NCI-H2227 (cell line): ENCODE data around the gene ITGA3.

ENCODE experiments used
- DNase-seq: peaks from one replicate; lab custom pipeline; 2025; ENCODE audit not compliant: unreplicated experiment; lab: John Stamatoyannopoulos, UW

The ITGA3 gene

GRCh38 chr17:50091918-50092285 is 36.0 kb downstream of the ITGA3 start:
- no peak for DNase-seq

DNA sequence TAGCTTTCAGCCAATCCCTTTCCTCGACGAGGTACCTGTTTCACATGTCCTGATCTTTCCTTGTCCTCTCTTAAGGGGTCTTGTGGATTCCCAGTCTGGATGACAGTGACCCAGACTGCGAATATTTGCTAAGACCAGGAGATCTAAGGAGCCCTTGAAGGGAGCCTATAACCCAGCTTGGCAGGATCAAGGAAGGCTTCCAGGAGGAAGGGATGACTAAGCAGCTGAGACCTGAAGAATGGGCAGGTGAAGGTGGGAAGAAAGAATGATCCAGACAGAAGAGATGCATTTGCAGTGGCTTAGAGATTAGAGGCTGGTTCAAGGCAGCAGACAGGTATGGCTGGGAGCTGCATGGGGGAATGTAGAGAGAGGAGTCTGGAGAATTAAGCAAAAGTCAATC is 37.3 kb downstream of the ITGA3 start:
- DNase-seq, result no peak

DNA sequence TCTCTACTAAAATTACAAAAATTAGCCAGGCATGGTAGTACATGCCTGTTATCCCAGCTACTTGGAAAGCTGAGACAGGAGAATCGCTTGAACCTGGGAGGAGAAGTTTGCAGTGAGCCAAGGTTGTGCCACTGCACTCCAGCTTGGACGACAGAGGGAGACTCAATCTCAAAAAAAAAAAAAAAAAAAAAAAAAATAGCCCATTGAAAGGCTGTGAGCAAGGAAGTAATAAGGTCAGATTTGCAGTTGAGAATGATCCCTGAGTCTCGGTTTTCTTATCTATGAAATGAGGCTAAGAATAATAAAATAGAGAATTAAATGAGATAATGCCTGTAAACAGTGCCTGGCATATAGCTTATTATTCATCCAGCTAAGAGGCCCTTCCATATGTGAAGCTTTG is 37.9 kb downstream of the ITGA3 start:
- no peak for DNase-seq

- DNase-seq, result peak; percentile 94
Measured at GRCh38 chr17:50094243-50094752, 38.4 kb downstream of the ITGA3 start.

- peak; percentile 97 for DNase-seq
Measured at GRCh38 chr17:50094753-50095619, 39.1 kb downstream of the ITGA3 start, which contains the start of gene PDK2. Gene PDK2 (plus strand): TSS chr17:50095351. CDS start chr17:50095436, 85 bp downstream.

DNA sequence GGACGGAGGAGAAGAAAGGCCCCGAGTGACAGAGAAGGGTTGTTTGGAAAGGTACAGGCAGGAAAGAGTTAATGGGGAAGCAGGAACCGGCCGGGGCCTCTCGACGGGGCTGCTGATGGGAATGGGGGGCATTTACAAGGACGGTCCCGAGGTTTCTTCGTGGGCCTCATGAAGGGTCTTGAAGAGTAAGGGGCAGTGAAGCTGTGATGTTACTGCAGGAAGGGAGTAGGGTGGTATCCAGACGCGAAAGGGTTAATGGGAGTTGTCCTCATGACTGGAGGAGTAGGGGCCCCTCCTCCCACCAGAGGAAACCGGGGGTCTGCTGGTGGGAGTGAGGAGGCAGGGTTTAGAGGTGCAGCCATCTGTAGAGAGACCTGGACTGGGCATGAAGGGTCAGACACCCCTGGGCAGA is 39.7 kb downstream of the ITGA3 start:
- DNase-seq, result peak; percentile 55

- DNase-seq, result no peak
Measured at GRCh38 chr17:50096092-50096491, 40.2 kb downstream of the ITGA3 start.

DNA sequence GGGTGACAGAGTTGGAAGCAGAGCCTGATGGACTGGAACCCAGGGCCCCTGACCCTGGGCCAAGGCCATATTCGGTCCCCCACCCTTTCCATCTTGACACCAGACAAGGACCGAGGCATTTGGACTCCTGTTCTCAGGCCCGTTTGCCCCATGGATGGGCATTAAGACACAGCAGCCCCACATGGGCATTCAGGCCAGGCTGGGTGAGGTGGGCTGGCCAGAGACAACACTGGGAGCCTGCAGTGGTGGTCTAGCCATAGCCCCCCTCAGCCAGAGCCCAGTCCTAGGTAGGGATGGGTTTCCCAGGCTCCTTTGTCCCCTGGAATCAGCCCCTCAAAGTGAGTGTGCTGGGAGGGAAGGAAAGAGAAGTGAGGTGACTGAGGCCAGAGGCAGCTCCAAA is 40.8 kb downstream of the ITGA3 start:
- DNase-seq, result no peak

- DNase-seq, result no peak
Measured at GRCh38 chr17:50097455-50097854, 41.5 kb downstream of the ITGA3 start.

GRCh38 chr17:50097926-50098325 is 42.0 kb downstream of the ITGA3 start:
- no peak for DNase-seq

- no peak for DNase-seq
Measured at GRCh38 chr17:50098583-50098982, 42.7 kb downstream of the ITGA3 start.

DNA sequence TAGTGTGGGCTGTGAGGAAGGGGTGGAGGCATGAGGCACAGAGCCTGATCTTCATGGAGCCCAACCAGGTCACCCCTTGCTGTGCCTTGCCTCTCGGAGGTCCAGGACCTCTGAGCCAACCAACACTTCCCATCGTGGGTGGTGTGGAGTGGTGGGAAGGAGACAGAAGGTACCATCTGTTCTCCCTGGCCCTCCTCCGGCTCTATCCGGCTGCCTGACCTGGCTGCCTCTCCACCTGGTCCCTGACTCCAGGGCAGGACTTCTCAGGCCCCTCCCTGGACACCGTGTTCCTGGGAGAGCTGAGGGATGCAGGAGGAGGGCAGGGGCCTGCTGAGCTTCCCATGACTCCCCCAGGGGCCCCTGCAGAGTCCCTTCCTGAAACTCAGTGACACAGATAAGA is 43.1 kb downstream of the ITGA3 start:
- DNase-seq, result no peak

- no peak for DNase-seq
Measured at GRCh38 chr17:50100480-50100883, 44.6 kb downstream of the ITGA3 start.

- DNase-seq, result peak; percentile 61
Measured at GRCh38 chr17:50100921-50101345, 45.0 kb downstream of the ITGA3 start.

GRCh38 chr17:50101346-50102163 is 45.6 kb downstream of the ITGA3 start:
- peak; percentile 78 for DNase-seq

- peak; percentile 43 for DNase-seq
Measured at GRCh38 chr17:50102164-50102991, 46.5 kb downstream of the ITGA3 start.

- no peak for DNase-seq
Measured at GRCh38 chr17:50103252-50103651, 47.3 kb downstream of the ITGA3 start.

DNA sequence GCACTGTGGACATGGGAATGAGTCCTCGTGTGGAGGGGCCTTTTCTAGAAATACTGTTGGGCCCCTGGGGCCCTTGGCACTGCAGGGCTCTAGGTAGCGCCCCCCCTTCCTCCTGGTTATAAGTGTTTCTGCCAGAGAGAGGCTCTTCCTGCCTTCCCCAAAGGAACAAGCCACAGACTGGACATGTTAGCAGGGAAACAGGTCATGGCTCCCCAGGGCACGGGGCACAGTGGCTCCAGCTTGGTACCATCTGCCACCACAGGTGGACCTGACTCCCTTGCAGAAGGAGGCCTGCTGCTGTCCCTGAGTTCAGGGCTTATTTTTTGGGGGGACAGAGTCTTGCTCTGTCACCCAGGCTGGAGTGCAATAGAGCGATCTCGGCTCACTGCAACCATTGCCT is 48.0 kb downstream of the ITGA3 start:
- no peak for DNase-seq

DNA sequence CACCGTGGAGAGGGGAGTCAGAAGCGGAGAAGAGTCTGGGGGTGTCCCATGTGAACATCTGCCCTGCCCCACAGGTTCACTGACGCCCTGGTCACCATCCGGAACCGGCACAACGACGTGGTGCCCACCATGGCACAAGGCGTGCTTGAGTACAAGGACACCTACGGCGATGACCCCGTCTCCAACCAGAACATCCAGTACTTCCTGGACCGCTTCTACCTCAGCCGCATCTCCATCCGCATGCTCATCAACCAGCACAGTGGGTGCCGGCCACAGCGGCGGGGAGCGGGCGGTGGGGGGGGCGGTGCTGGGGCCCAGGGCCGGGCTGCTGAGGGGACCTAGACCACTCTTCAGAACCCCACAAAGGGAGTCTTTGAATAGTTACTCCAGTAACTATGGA is 49.9 kb downstream of the ITGA3 start:
- no peak for DNase-seq

DNA sequence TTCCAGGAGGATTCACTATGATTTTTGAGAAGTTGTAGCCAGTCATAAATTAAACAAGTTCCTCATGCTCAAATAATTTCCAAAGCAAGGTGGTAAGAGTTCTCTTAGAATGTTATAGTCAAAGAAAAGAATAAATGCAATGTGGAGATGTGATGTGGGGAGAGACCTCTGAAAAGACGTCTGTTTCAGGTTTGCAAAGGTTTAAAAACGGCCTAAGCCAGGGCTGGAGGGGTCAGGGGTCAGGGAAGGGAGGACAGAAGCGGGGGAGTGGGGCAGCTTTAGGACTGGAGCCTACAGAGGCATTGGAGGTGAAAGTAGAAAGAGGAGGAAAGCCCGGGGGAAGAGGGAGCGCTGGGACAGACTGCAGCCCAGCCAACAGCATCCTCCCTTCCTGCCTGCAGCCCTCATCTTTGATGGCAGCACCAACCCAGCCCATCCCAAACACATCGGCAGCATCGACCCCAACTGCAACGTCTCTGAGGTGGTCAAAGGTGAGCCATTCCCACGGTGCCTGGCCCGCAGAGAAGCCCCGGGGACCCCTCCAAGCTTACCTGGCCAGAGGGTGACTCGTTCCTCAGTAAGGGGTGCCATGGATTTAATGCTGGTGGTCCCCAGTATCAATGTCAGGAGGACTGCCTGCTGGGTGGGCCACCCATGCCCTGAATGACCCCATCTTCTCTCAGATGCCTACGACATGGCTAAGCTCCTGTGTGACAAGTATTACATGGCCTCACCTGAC is 50.7 kb downstream of the ITGA3 start:
- no peak for DNase-seq
